Measurements from ENCODE around the gene ATP2C1. TPM values are rescaled to one million over a fixed set of nuclear protein-coding genes. Genes with fewer than 3 reads are reported as not detected.

The ATP2C1 gene
- total and polyA plus RNA-seq, 2 of the 13 experiments (the other 11 are each of a cell fraction or from before 2014, with no cell fraction given), result 32.4 to 37.6 TPM

DNA sequence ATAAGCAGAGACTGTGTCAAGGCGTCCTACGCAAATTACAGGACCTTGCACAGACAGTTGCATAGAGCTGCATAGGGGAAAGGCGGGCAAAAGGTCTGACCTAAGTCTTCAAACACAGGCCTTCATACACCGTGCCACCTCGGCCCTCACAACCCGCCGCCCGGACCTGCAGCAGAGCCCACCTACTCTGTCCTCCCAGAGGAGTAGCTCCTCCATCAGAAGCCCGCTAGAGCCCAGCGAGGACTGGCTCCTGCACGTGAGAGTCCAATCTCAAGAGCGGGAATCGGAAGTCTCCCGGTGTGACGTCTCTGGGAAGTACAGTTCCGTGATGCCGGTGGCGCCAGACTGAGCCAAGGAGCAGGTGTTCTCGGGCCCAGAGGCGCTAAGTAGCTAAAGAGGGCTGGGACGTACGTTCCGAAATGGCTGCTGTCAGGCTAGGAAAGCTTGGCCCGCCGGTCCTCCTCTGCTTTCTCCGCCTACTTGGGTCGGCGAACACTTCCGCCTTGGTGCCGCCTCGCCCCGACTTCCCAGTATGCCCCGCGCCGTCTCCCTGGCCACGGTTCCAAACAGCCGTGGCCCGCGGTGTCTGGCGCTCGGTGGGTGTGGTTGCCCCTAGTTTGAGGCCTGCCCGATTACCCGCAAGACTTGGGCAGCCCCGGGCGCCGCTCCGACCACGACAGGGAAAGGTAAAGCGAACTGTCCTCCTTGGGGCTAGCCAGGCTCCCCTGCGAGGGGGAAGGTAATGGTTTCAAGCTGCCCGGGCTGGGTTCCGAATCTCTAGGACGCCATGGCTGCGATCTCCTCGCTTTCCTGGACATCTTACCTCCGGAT, 132.7 kb downstream of the ATP2C1 start, which contains the start of the genes ASTE1 and NEK11 (continued):
- TF ChIP-seq, protein P1, sequence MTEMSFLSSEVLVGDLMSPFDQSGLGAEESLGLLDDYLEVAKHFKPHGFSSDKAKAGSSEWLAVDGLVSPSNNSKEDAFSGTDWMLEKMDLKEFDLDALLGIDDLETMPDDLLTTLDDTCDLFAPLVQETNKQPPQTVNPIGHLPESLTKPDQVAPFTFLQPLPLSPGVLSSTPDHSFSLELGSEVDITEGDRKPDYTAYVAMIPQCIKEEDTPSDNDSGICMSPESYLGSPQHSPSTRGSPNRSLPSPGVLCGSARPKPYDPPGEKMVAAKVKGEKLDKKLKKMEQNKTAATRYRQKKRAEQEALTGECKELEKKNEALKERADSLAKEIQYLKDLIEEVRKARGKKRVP (CRISPR knock-in tag; IDR thresholded peaks at IDR 0.05), result no peak
- TF ChIP-seq MAFG (CRISPR knock-in tag; IDR thresholded peaks at IDR 0.05) (no peak), HMGXB3 (CRISPR knock-in tag; IDR thresholded peaks at IDR 0.05; ENCODE audit: borderline replicate concordance) (0 out of 2 replicates have a peak, but pooled peaks have one; percentile 36), ZNF660 (CRISPR knock-in tag; IDR thresholded peaks at IDR 0.05; ENCODE audit: borderline replicate concordance, low read depth) (no peak), HDAC6 (IDR thresholded peaks at IDR 0.05; ENCODE audit: low read depth, low read length) (no peak), ZNF543 (CRISPR knock-in tag; IDR thresholded peaks at IDR 0.05) (peak; percentile 83; the same call in 1 of the 2 replicates), ZNF362 (CRISPR knock-in tag; IDR thresholded peaks at IDR 0.05; ENCODE audit: borderline replicate concordance) (peak; percentile 49; the same call in 1 of the 2 replicates), ZNF441 (CRISPR knock-in tag; IDR thresholded peaks at IDR 0.05; ENCODE audit: borderline replicate concordance) (no peak; the same call in 1 of the 2 replicates), NCOR1 (IDR thresholded peaks at IDR 0.05; ENCODE audit: borderline replicate concordance, low read length) (no peak), ZNF761 (CRISPR knock-in tag; conservative IDR thresholded peaks at IDR 0.05) (no peak; the same call in 1 of the 2 replicates), ZNF574 (CRISPR knock-in tag; IDR thresholded peaks at IDR 0.05) (peak; percentile 85; the same call in 1 of the 2 replicates), ELF1 (CRISPR knock-in tag; IDR thresholded peaks at IDR 0.05) (peak; percentile 99)
- TF ChIP-seq, protein P2, sequence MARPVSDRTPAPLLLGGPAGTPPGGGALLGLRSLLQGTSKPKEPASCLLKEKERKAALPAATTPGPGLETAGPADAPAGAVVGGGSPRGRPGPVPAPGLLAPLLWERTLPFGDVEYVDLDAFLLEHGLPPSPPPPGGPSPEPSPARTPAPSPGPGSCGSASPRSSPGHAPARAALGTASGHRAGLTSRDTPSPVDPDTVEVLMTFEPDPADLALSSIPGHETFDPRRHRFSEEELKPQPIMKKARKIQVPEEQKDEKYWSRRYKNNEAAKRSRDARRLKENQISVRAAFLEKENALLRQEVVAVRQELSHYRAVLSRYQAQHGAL (CRISPR knock-in tag; IDR thresholded peaks at IDR 0.05; ENCODE audit: not compliant biosample characterization), result no peak
- TF ChIP-seq, protein P3, sequence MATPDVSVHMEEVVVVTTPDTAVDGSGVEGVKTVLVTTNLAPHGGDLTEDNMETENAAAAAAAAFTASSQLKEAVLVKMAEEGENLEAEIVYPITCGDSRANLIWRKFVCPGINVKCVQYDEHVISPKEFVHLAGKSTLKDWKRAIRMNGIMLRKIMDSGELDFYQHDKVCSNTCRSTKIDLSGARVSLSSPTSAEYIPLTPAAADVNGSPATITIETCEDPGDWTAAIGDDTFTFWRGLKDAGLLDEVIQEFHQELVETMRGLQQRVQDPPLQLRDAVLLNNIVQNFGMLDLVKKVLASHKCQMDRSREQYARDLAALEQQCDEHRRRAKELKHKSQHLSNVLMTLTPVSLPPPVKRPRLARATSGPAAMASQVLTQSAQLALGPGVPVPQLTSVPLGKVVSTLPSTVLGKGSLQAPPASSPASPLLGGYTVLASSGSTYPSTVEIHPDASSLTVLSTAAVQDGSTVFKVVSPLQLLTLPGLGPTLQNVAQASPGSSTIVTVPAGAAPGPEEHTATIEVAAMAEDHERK (CRISPR knock-in tag; IDR thresholded peaks at IDR 0.05; ENCODE audit: low read depth), result no peak
- TF ChIP-seq, protein P4, sequence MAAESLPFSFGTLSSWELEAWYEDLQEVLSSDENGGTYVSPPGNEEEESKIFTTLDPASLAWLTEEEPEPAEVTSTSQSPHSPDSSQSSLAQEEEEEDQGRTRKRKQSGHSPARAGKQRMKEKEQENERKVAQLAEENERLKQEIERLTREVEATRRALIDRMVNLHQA (CRISPR knock-in tag; IDR thresholded peaks at IDR 0.05), result no peak

Data from HepG2 (cell line).